Left renal cortex interstitium (tissue), 4 donors: Measurements from ENCODE around the gene WNT8B. TPM values are rescaled to one million over a fixed set of nuclear protein-coding genes. Genes with fewer than 3 reads are reported as not detected.

Experiments
- DNase-seq, 4 donors: peaks; one replicate each; pipeline ENCODE4 v3.0.0-alpha.2; 2013; ENCODE audit warnings: low read depth in 4 of 4, low spot score in 2 of 4, missing footprints in 1 of 4
- polyA plus RNA-seq, 4 donors: library from polyadenylated mRNA; unstranded; fragments of 120-200 nt; gene quantifications; one replicate each; pipeline ENCODE4 v1.2.1, GENCODE V29; 2013; ENCODE audit not compliant: insufficient read length in 4 of 4

The WNT8B gene, protein sequence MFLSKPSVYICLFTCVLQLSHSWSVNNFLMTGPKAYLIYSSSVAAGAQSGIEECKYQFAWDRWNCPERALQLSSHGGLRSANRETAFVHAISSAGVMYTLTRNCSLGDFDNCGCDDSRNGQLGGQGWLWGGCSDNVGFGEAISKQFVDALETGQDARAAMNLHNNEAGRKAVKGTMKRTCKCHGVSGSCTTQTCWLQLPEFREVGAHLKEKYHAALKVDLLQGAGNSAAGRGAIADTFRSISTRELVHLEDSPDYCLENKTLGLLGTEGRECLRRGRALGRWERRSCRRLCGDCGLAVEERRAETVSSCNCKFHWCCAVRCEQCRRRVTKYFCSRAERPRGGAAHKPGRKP
- polyA plus RNA-seq: 1 to 10 TPM in 2 of 4 donors, under 1 TPM in 2; 0.69 to 1.0 (median 1.00) TPM

DNA sequence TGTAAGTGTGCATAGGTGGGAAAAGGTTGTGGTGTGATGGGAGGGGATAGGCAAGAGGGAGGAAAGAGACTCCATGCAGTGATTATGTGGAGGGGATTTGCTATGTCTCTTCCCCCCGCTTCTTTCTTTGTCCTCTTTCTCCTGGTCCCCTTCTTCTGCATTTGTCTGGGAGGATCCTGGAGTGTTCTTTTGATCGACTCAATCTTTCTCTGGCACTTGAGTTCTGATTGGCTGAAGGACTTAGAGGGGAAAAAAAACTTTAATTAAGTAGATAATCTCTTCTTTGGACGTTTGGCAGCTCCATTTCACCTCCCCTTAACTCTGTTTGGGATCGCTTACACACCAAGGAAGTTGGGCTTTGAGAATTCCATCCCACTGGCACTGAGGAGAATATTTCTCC, at the start of gene WNT8B:
Gene WNT8B (plus strand): TSS at position 301 of the 400 bp plus-strand sequence. CDS start 160 bp downstream, outside the sequence.
- DNase-seq: no peak

DNA sequence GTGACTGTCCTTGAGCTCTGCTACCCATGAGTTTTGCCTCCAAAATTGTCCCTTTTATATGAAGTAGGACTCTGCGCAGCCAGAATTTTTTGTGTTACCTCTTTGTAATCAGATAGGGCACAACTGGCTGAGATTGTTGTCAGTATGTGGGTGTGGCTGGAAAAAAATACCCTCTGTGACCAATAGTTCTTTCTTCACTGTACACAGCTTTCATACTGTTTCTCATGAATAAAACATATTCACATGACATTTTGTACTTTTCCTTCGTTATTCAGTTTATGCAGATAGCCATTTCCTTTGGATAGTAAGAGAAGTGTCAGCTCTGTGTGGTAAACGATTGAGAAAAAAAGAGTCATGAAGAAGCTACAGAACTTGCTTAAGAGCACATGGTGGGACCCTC, 49.6 kb upstream of the WNT8B start:
- no peak for DNase-seq

DNA sequence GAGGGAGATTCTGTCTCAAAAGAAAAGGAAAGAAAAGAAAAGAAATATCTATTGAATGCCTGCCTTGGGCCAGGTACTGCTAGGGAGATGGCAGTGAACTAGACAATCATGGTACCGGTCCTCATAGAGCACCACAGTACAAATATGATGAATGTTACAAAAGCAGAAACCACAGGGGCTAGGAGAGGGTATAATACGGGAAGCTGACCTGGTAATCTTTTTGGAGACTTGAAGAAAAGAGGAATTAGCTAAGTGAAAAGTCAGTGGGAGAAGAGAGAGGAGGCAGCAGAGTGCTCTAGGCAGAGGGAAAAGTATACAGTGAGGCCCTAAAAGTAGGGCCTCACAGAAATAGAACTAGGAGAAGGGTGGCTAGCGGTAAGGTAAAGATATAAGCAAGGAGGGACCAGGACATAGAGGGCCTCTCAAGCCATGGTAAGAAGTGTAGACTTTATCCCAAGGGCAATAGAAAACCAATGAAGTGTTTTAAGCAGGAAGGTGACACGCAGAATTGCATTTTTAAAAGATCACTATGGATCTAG, 42.8 kb upstream of the WNT8B start:
- no peak for DNase-seq

DNA sequence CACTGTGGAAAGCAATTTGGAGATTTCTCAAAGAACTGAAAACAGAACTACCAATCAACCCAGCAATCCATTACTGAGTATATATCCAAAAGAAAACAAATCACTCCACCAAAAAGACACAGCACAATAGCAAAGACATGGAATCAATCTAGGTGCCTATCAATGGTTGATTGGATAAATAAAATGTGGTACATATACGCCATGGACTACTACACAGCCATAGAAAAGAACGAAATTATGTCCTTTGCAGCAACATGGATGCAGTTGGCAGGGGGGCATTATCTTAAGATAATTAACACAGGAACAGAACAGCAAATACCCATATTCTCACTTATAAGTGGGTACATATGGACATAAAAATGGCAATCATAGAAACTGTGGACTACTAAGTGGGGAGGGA, 35.4 kb upstream of the WNT8B start:
- DNase-seq: no peak

DNA sequence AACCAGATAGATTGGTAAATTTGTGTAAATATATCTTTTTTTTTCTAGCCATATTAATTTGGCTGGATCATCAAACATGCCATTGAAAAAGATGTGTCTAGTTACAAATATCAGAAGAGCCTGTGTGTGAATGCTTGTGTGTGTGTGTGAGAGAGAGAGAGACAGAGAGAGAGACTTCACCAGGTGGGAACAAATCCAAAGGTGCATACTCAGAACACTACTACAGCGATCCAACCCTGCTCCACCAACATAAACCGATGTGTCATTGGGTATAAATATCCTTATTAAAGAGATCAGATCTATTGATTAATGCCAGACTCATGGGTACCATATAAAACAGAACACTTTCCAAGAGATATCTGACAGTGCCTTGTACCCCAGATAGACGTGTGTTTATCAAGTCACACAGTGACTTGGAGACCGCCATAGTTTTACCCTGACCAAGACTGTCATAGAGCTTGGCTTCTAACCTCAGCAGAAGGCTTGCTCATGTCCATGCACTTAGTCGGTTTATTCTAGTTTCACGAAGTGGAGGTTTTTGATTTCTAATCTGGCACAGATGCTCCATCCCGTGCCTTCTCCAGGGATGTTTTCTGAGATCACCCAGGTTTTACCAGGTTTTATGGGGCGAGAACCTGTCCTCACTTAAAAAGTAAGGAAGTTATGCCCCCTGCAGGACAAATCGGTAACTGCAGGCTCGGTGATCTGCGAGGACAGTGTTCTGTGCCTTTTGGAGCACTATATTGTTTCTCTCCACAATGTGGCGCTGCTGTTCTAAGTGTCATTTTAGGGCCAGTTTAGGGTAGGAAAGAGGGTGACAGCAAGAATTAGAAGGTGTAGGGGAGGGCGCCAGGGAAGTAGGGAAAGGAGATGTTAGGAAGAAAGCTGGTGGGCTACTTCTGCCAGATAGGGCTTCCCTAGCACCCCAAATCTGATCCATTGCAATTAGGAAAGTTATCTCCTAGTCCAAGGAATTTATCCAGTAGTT, 29.3 kb upstream of the WNT8B start:
- peak; percentile 79 to 93 (median 84) for DNase-seq

DNA sequence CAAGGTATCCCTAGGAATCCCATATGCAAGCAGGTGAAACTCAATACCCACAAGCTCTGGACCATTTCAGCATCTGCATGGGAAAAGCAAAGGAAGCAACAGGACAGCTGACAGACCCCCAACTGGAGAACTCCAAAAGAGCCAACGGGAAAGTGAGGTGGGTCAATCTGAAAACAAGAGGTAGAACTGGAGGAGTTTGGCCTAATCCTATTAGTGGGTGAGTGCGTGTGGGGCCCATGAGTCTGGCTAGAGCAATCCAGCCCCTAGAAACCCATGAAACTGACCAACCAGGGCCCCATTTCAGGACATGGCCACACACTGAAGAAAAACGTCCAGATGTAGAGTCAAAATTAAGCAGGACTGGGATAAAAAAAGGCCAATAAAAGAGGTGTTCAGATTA, 26.6 kb upstream of the WNT8B start:
- no peak for DNase-seq

DNA sequence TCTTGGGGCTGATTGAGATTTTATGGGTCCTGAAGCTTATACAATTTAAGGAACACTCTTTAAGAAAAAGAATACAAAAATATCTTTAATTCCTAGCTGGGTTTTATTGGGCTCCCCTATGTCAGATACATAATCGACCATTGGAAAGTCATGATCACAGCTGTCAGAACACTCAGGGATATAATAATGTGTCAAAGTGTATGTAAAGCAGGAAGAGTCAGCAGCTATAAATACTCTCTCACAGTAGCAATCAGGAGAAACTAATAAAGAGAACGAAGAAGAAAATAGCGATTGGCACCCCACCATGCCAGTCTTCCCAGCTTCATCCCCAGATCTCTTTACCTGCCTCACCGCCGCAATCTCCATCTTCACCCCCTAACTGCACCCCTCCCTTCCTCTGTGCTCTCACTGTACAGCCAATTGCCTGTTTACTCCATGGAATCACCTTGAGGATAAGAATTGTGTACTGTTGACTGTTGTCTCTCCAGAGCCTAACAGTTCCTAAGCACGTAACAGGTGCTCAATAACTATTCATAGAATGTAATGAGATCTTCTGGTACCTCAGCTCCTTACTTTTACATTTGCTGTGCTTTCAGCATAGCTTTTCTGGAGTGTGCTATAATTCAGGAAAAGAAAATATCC, 24.0 kb upstream of the WNT8B start:
- no peak for DNase-seq

DNA sequence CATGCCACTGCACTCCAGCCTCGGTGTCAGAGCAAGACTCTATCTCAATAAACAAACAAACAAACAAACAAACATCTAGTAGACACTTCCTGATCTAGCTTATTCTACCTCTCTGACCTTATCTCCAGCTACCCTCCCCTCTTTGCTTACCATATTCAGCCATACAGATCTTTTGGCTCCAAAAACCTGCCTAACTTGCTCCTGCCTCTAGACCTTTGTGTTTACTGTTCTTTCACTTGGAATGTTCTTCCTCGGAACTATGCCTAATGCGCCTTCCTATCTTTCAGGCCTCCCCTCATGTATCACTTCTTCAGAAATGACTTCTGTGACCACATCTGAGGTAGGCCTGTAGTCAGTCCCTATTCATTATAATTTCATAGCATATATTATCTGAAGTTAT, 20.3 kb upstream of the WNT8B start:
- no peak for DNase-seq

DNA sequence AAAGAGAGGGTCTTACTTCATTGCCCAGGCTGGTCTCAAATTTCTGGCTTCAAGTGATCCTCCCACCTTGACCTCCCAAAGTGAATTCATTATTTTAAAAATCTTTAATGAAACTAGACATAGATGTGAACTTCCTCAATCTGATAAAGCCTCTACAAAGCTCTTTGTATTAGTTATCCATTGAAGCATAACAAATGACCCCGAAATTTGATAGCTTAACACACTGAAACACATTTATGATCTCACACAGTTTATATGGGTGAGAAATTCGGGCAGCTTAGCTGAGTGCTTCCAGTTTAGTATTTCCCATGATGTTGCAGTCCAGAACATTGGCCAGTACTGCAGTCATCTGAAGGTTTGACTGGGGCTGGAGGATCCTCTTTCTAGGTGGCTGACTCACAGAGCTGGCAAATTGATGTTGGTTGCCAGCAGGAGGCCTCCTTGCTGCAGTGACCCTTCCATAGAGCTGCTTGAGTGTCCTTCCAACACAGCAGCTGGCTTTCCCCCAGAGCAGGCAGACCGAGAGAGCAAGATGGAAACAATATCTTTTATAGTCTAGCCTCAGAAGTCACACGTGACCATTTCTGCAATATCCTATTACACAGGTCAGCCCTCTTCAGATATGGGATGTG, 16.6 kb upstream of the WNT8B start:
- no peak for DNase-seq

DNA sequence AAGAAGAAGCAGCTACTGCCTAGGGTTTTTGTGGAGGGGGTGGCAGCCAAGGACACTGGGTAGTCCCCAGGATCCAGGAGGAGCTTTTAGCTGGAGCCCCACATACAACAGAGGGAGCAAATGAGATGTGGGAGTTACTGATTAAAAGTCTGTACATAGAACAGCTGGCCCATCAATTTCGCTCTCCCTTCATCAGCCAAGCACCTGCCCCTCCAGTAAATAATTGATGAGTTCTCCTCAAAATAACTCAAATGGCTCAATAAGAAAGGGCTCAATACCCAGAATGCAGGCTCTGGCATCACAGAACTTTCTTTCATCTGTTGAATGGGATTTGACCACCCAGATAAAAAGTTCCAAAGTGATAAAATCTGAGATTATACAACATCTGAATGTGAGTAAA, 15.1 kb upstream of the WNT8B start:
- no peak for DNase-seq

DNA sequence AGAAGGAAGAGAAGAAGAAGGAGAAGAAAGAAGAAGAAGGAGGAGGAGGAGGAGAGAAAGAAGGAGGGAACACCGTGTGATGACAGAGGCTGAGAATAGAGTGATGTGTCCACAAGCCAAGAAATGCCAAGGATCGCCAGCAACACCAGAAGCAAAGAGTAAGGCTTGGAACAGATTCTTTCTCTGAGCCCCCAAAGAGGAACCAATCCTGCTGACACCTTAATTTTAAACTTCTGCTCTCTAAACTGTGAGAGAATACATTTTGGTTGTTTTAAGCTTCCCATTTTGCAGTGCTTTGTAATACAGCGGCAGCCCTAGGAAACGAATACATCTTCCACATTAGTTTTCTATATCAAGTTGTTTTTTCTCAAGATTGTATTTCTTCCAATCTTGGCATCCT, 13.9 kb upstream of the WNT8B start:
- no peak for DNase-seq

DNA sequence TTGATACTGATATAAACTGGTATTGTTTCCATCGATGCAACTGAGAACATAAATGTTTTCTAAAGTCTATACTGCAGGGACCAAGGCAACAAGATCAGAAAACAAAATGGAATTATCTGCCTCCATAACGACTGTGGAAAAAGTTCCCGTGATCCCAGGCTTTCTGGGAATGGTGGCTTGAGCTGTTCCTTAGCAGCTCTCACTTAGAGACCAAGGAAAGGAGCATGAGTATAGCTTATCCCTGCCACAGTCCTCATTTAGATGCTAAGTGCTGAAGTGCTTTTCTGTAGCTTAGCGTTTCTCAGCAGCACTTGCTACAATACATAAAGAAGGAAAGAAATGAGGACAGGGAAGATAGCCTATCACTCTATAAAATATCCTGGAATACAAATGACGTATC, 5.5 kb downstream of the WNT8B start:
- DNase-seq: no peak

DNA sequence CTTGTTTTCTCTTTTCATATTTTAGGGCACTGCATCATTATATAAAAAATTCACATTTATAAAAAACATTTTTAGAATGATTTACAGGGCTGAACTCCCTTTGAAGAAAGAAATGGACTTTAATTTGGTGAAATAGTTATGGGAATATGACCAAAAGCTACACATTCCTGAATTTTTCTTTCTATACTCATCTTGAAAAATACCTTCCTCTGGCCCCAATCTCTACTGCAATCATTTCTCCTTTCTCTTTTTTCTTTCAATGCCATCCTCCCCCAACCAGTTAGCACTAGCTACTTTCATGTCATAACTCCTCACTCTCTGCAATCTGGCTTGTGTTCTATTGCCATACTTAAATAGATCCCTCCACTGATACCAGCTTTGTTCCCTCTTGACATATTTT, 6.2 kb downstream of the WNT8B start:
- no peak for DNase-seq

DNA sequence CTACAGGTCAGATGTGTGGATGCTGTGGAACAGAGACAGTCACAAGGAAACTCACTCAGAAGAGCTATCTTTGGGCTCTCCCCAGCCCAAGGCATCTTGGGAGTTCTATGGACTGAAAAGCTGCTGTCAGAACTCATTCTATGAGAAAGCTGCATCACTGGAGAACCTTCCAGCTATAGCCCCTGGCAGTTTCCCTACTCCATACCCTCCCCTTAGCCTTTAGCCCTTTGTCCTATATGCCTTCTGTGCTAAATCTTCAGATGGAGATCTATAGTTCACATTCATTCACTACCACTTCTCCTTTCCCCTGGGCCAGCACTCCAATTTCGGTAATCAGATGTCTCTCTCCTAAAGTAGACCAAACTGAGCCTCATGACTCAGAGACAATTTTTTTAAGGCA, 6.9 kb downstream of the WNT8B start:
- no peak for DNase-seq

DNA sequence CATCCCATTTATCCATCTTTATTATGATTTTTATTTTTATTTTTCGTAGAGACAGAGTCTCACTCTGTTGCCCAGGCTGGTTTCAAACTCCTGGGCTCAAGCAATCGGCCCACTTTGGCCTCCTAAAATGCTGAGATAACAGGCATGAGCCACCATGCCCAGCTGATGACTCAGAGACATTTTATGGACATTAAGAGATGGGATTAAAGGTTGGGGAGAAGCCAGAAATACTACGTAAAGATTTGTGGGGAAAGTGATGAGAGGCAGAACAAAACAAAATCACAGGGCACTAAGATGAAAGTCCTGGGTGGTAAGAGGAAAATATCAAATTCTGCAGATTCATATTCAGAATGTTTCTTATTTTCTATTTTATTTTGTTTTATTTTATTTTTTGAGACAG, 7.6 kb downstream of the WNT8B start:
- no peak for DNase-seq

DNA sequence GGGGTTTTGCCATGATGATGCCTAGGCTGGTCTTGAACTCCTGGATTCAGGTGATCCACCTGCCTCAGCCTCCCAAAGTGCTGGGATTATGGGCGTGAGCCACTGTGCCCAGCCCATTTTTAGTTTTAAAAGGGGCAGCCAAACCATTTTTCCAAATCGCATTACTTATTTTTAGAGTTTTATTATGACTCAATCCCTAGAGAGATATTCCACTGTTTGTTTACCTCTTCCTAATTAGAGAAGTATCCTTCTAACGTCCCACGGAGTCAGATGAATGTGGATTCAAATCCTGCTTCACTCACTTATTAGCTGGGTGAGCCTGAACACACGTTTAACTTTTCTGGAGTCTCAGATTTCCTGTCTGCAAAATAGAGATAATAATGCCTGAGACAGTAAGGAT, 15.2 kb downstream of the WNT8B start:
- no peak for DNase-seq

DNA sequence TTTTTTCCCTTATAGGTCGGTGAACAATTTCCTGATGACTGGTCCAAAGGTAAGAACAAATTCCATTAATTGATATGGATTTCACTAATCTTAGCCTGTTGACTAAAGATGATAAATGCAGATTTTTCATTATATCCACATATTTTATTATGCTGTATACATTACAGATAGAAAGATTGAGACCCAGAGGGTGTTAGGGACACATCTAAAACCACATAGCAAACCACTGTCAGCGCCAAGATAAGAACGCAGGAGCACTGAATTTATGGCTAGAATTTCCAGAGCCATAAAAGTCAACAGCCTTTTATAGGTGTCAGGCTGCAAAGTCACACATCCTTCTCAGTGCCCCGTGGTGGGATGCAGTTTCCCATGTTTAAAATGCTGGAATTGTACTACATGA, 16.2 kb downstream of the WNT8B start:
- no peak for DNase-seq

DNA sequence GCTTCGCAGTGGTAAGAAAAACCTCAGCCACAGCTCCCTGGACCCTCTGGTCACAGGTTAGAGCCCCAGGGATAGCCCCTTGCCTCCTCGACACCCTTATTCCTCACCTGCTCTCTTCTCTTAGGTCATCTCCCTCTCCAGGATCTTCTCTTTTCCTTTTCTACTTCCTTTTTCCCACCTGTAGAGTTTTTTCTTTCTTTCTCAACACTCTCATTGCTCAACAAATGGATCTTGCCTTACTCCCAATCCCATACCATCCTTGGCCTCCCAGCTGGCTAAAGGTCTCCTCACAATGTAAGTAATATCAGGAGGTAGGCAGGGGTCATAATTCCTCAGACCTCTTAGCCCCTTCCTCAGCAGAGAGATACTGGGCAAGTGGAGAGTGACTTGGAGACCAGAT, 17.2 kb downstream of the WNT8B start:
- no peak for DNase-seq

DNA sequence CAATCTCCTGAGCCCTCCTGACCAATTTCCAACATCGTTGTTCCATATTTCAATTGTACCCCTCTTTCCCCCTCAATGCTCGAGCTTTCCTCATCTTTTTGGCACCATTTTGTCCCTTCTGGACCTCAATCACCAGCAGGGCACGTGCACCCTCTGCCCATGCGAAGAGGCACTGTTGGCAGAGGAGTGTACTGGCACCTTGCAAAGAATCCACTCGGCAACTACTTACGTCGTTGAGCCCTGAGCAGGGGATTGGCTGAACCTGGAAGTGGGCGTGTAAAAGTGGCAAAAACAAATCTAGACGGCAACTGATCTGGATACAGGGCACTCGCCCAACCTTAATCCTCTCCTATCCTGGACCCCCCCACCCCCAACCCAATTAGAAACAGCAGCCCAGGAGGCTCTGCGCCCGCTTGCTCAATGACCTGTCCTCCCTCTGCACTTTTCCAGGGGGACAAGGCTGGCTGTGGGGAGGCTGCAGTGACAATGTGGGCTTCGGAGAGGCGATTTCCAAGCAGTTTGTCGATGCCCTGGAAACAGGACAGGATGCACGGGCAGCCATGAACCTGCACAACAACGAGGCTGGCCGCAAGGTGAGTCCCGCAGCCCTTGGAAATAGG, 18.8 kb downstream of the WNT8B start:
- peak; percentile 82 to 91 (median 84) for DNase-seq
